ENCODE measurements around the gene ZNF837.
"Not testable (repeated sequence)": the region's sequence is repeated elsewhere in the genome, so short reads cannot be mapped to it uniquely, and the experiment has no call there.

The ZNF837 gene

DNA sequence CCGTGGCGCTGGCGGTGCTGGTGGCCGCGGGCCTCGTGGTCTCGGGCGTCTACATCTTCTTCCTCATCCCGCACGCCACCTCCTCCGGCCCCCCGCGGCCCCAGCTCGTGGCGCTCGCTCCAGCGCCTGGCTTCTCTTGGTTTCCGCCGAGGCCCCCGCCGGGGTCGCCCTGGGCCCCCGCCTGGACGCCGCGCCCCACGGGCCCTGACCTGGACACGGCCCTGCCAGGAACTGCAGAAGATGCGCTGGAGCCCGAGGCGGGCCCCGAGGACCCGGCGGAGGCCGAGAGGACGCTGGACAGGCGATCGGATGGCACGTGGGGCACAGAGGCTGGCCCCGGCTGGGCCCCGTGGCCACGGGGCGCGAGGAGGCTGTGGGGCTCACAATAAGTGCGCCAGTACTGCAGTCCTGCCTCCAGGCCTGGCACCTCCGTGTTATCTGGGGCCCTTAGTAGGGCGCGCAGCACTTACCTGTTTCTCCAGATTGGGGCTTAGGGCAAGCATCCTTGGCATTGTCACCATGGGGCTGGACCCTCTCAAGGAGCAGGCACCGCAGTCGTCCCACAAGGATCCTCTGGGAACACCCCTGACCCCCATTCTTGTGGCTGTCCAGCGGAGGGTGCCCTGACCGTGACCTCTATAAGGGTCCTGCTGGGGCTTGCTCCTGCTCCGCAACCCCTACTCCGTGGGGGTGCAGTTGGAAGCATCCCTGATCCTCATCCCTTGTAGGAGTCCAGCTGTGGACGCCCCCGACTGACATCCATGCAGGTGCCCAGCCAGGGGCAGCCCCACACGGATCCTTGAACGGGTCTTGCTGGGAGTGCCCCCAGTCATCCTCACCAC, 16.1 kb upstream of the ZNF837 start:
- in situ Hi-C loops (cut with MboI; ENCODE audit: low sequenced_read_pairs): no loop called here

DNA sequence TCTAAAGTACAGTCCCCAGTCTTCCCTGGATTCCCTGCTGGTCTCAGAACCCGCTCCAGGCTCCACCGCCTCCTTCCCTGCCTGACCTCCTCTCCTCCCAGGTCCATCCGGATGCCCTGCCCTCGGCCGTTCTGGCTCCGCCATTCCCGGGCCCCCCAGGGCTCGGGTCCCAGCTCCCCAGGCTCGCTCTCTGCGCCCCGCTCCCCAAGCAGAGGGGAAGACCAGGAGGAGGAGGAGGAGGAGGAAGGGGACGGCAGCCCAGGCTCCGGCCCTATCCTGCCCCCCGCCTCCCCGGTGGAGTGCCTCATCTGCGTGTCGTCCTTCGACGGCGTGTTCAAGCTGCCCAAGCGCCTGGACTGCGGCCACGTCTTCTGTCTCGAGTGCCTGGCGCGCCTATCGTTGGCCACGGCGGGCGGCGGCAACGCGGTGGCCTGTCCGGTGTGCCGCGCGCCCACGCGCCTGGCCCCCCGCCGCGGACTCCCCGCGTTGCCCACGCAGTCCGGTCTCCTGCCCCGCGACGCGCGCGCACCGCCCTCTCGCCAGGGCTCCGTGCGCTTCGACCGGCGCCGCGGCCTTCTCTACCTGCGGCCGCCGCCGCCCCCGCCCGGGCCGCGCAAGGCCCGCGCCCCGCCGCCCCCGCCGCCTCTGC, 15.3 kb upstream of the ZNF837 start:
- in situ Hi-C loops (cut with MboI; ENCODE audit: low sequenced_read_pairs): no loop called here

DNA sequence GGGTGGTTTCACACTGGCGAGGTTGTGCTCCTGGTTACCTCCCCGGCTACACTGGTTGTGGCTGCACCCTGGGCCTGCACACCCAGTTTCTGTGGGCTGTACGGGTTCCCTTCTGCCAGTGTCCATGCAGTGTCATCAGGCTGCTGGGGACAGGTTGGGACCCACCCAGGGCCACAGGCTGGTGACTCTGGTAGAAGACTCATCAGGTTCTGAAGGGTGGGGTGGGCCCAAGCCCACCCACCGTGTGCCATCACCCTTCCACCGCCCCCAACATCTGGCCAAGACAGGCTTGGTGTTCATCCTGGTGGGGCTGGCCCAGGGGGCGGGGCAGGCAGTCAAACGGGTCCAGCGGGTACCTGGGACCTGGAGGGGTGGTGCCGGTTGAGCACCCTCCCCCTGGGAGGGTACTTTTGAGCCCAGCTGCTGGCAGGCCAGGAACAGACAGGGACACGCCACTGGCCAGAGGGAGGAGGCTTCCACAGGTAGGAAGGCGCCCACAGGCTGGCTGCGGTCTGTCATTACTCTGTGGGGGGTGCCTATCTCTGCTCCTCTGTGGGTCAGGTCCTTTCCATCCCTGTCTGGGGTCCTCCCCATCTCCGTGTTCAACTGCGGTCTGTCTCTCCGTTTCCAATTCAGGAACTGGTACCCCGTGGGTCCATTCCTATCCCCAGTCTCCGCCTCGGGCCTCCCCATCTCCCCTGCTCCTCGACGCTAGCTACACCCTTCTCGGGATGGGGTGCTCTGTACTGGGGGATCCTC, 14.6 kb upstream of the ZNF837 start, which contains the start of gene RNF225:
RNF225 (plus strand) TSS at position 437 of the 759 bp plus-strand sequence. CDS start 434 bp downstream, outside the sequence.
- in situ Hi-C loops (cut with MboI; ENCODE audit: low sequenced_read_pairs): no loop called here

DNA sequence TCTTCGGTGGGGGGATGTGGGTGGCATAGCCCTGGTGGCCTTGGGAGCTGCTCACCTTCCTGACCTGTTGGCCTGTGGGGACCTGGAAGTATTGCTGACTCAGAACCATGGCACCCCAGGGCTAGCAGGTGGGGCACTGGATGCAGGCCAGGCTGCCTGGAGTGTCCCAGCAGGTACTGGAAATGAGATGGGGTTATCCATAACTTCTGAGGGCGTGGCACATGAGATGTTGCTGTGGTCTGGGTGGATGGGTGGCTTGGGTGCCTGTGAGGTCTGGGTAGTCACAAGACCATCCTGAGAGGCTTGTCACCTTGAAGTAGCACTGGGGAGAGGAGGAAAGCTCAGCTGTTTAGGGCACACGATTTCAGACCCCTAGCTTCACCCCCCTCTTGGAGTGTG, 14.0 kb upstream of the ZNF837 start:
- in situ Hi-C loops (cut with MboI; ENCODE audit: low sequenced_read_pairs): no loop called here

DNA sequence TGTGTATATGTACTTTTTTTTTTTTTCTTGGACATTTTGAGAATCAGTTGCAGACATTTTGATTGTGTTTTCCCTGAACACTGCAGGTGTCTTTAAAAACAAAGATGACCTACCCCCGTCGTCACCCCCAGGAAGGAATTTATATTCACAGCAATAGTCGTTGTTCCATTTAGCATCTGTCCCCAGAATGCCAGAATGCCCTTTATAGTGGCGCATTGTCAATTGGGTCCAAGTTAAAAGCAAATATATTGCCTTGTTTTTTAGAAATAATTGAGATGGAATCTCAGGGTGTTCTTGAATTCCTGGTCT, 12.8 kb upstream of the ZNF837 start:
- in situ Hi-C loops (cut with MboI; ENCODE audit: low sequenced_read_pairs): no loop called here

DNA sequence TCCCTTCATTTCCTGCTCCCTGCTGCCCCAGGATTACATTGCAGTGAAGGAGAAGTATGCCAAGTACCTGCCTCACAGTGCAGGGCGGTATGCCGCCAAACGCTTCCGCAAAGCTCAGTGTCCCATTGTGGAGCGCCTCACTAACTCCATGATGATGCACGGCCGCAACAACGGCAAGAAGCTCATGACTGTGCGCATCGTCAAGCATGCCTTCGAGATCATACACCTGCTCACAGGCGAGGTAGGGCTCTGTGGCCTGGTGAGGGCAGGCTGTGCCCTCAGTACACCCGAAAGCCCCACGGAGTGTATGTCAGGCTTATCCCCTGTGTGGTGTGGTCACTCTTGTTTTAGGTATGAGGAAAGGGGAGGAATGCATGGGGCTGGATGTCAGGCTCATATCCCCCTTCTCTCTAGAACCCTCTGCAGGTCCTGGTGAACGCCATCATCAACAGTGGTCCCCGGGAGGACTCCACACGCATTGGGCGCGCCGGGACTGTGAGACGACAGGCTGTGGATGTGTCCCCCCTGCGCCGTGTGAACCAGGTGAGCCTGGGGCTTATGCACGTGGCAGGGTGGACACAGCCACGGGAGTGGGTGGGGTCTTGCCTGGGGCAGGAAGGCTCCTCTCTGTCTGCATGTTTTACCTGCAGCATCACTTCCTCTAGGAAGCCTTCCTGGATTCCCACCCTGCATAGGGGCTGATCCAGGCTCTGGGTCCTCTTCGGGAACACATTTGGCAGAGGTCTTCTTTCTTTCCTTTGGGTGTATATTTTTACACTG, 12.3 kb upstream of the ZNF837 start:
- in situ Hi-C loops (cut with MboI; ENCODE audit: low sequenced_read_pairs): no loop called here

DNA sequence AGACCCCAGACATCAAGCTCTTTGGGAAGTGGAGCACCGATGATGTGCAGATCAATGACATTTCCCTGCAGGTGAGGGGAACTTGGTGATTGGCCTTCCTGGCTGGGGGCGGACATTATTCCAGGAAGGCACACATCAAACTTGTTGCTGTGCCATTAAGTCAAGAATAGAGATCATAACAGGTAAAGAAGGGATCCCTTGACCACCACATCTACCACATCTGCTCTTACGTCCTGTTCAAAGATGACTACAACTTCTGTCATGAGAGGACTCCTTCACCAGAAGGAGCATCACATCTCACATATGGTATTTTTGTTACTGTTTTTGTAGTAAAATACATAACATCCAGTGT, 7.3 kb upstream of the ZNF837 start:
- in situ Hi-C loops (cut with MboI; ENCODE audit: low sequenced_read_pairs): no loop called here

DNA sequence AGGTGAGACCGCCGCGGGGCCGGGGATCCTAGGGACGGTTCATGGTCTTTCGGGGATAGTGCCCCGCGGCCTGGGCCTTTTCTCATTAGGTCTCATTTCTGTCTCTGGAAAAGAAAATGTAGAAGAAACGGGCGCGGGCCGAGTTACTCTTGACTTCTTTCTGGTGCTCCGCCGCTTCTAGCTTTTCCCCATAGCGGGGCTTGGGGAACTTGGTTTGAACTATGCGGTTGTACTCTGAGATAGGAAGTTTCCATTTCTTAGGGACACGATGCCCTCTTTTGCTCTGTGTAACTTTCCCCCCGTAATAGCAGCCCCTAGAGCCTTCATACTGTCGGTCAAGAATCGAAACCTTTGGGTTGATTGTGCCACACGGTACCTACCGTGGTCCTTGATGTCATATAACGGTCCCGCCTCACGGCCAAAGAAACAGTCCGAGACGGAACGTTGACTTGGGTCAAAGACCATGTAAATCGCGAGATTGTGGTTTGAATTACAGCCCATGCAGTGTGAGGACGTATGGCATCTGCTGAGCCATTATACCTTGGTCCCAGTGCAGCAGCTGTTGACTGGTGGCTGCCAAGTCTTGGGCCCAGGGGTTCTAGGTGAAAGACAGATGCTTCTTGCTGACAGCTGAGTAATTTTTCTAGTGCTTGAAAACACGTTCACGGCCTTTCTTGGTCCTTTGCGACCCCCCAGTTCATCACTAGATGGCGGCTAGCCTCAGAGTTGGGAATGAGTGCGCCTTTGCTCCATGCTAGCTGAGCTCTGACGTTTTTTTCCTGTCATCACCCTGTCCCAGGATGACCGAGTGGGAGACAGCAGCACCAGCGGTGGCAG, 6.7 kb upstream of the ZNF837 start:
- in situ Hi-C loops (cut with MboI; ENCODE audit: low sequenced_read_pairs): no loop called here

DNA sequence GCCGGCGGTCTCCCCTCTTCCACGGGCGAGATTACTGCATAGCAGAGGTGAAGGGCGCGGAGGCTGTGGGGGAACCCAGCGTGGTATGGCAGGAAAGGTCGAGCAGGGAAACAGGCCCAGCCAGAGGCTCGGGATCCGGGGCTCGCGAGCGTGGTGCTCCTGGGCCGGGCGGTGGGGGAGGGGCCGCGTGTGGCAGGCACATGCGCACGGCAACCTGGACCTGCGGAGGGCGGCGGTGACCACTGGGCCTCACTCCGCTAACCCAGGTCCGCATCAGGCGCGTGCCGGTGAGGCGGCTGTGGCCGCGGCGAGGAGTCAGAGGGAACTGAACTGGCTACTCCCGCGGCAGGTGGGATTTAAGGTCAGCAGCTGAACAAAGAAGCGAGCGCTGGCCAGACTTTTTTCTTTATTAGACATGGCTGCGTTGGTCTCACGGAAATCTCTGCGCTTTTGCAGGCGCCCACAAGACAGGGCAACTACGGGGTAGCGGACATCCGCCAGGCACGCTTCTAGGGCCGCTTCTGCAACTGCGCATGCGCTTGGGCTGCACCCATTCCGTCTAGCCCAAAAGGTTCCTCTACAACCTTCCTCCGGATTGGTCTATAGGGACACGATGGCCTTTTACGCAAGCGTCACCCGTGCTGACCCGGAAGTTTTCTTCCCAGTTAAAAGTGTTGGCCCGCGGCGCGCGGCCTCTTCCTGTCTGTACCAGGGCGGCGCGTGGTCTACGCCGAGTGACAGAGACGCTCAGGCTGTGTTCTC, 5.9 kb upstream of the ZNF837 start, which contains the start of gene RPS5:
RPS5 (plus strand) TSS at position 694 of the 762 bp plus-strand sequence. CDS start 869 bp downstream, outside the sequence.
- in situ Hi-C loops (cut with MboI; ENCODE audit: low sequenced_read_pairs): no loop called here

DNA sequence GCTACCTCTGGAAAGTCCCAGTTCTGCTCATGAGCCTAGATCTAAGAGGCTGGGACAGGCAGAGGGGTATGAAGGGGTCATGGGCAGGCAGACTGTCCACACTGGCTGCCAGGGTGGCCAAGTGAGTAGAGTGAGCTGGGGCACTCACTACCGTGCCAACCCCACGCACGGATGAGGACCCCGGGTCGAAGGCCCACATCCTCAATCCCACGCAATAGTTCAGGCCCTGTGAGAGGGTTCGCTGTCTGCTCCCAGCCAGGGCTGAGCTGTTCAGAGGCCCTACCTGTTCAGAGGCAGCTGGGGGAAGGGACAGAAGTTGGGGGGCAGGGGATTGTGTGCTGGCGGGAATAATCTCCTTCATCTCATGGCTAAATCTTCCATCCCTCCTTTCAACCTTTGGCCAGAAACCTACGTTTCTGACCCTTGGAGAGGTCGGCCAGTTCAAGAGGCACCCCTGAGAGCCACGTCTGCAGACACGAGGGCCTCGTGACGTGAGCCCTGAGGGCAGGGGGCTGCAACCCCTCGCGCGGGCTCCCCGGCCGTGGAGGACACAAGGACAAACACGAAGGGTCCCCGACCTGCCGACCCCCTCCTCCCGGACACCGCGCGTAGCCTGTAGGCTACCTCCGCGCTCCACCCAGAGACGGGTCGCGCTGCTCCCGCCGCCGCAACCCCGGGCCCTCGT, 5.2 kb upstream of the ZNF837 start:
- in situ Hi-C loops (cut with MboI; ENCODE audit: low sequenced_read_pairs): no loop called here

DNA sequence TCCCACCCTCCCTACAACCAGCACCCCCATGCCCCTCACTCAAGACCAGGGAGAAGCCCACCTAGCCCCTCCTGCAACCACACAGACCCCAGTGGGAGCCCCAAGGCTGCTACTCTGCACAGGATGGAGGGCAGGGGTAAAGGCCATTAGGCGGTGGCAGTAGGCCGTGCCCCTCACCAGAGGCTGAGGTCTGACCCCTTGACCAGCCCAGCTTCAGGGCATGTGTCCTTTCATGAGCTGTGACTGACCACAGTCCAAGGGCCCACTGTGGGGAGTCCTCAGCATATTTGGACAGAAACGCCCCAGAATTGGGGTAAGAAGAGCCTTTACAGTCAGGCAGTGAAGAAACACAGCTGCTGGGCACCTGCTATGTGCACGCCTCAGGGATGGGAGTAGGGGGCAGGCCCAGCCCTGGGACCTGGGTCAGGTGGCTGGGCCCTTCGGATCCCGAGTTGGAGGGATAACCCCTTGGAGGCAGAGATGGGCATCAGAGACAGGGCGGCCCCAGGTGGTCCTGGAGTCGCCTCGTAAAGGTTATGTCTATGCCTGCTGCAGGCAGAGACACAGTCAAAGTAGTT, 4.6 kb upstream of the ZNF837 start:
- in situ Hi-C loops (cut with MboI; ENCODE audit: low sequenced_read_pairs): no loop called here

DNA sequence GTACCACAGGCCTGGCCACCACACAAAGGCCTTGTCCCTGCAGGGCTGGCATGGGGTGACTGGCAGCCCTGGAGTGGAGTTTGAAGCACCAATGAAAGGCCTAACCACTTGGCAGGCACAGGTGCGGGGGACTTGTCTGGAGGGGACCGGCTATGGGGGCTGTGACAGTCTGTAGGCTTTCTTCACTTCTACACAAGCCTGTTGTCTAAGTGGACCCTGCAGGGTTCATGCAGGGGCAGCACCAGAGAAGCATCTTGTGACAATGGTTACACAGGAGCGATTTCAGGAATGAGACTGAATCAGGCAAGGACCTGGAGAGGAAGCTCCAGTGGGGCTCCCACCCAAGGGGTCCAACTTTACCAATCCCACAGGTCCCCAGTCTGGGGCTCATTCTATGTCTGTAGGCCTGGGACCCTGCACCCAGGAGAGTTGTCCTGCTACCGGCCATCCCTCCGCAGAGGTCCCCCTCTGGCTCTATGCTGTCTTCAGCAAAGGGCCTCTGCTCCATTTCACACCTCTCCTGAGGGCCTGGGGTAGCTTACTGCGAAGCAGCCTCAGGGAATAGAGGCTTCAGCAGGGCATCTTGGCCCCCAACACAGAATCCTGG, 2.3 kb upstream of the ZNF837 start:
- in situ Hi-C loops (cut with MboI; ENCODE audit: low sequenced_read_pairs): no loop called here

DNA sequence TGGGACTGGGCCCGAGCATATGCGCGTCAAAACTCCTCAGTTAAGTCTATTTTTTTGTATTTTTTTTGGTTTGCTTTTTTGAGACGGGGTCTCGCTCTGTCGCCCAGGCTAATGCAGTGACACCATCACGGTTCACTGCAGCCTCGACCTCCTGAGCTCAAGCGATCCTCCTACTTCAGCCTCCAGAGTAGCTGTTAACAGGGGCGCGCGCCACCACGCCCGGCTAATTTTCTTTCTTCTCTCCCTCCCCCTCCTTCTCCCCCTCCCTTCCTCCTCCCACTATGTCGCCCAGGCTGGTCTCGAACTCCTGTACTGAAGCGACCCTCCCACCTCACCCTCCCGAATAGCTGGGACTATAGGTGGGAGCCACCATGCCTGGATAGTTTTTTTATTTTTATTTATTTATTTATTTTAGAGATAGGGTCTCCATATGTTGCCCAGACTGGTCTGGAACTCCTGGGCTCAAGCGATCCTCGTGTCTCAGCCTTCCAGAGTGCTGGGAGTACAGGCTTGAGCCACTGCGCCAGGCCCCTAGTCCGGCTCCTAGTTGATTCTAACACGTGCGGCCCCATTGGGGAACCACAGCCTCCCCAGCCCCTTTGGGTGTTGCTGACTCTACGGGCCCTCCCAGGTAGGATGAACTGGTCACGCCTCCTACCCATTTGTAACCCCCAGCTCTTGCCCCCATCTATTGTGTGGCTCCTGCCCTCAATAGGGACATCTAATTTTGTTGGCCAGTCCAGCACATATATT, 806 bp upstream of the ZNF837 start:
- in situ Hi-C loops (cut with MboI; ENCODE audit: low sequenced_read_pairs): no loop called here

DNA sequence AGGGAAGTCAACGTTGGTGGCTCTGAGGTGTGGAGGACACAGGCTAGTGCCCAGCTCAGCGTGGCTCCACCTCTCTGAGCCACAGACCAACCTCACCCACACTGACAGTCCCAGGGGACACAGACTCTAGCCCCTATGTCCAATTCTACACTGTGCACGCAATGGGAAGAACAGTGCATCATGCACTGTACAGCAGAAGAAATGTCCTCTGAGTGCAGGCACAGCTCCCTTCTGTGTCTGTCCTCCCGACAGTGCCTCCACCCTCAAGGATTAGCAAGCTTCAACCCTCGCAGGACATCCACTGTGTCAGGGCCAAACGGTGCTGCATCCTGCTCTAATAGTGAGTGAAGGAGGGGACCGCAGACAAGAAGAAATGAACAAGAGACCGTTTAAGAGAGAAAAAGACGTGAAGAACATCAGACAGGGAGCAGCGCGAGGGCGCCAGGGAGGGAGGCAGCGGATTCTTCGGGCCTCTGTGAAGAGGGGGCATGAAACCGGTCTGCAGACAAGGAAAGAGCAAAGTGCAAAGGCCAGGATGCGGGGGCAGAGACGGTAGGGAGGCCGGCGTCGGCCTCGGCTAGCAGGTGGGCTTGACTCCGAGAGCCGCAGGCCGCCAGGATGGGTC, 681 bp downstream of the ZNF837 start:
- in situ Hi-C loops (cut with MboI; ENCODE audit: low sequenced_read_pairs): no loop called here

DNA sequence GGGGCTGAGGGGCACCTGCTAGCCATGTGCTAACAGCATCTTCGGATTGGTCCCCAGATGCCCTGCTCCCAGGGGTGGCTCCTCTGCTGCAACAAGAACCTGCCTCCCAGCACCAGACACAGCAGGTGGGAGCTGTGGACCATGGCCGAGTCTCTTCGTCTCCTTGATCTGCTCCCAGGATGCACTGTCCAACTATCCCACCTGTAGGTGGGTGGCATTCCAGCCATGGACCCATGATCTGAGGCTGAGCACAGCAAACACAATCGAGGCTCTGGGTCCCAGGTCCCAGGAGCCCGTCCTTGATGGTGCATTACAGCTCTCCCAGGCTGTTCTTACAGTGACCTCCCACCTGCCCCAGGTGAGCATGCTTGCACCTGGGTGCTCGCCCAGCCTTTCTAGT, 1.6 kb downstream of the ZNF837 start:
- in situ Hi-C loops (cut with MboI; ENCODE audit: low sequenced_read_pairs): no loop called here

DNA sequence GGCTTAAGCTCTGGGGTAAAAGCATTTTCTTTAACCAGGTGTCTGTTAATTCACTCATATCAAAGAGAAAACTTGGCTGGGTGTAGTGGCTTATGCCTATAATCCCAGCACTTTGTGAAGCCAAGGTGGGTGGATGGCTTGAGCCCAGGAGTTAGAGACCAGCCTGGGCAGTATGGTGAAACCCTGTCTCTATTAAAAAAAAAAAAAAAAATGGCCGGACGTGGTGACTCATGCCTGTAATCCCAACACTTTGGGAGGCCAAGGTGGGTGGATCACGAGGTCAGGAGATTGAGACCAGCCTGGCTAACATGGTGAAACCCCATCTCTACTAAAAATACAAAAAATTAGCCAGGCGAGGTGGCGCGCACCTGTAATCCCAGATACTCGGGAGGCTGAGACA, 4.1 kb downstream of the ZNF837 start:
- in situ Hi-C loops (cut with MboI; ENCODE audit: low sequenced_read_pairs): not testable (repeated sequence)

DNA sequence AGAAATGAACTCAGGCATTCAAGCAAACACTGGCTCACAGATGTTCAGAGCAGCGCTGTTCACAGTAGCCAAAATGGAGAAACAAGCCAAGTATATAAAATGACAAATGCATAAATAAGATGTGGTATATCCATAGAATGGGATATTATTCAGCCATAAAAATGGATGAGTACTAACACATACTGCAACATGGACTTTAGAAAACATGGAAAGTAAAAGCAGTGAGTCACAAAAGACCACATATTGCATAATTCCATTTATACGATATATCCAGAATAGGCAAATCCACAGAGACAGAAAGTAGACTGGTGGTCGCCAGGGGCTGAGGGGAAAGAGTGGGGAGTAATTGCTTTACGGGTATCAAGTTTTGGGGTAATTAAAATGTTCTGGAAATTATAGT, 6.6 kb downstream of the ZNF837 start:
- in situ Hi-C loops (cut with MboI; ENCODE audit: low sequenced_read_pairs): no loop called here
